HCEC 1CT (cell line): Measurements from ENCODE around the gene LYRM2.

Source experiments
- DNase-seq: peaks from one replicate; pipeline ENCODE4 v3.0.0-alpha.2; 2017

LYRM2 gene

GRCh38 chr6:89553431-89553830 is 85.1 kb downstream of the LYRM2 start:
- no peak for DNase-seq

GRCh38 chr6:89547281-89547680 is 91.3 kb downstream of the LYRM2 start:
- DNase-seq, result no peak

GRCh38 chr6:89542866-89543265 is 95.7 kb downstream of the LYRM2 start:
- DNase-seq, result no peak

GRCh38 chr6:89542081-89542857 is 96.3 kb downstream of the LYRM2 start:
- no peak for DNase-seq

GRCh38 chr6:89539779-89540178 is 98.8 kb downstream of the LYRM2 start:
- DNase-seq, result no peak

- no peak for DNase-seq
These were observed 102.3 kb downstream of the LYRM2 start for GRCh38 chr6:89536231-89536630.

GRCh38 chr6:89530982-89531381 is 107.6 kb downstream of the LYRM2 start:
- DNase-seq, result no peak

- DNase-seq, result no peak
These were observed 109.7 kb downstream of the LYRM2 start for GRCh38 chr6:89528866-89529265.

- DNase-seq, result no peak
These were observed 110.9 kb downstream of the LYRM2 start for GRCh38 chr6:89527634-89528033.

- no peak for DNase-seq
These were observed 112.0 kb downstream of the LYRM2 start for GRCh38 chr6:89526563-89526869.

GRCh38 chr6:89525786-89526562 is 112.6 kb downstream of the LYRM2 start:
- no peak for DNase-seq

- no peak for DNase-seq
These were observed 115.8 kb downstream of the LYRM2 start for GRCh38 chr6:89522778-89523177.

GRCh38 chr6:89520736-89521135 is 117.8 kb downstream of the LYRM2 start:
- DNase-seq, result no peak

GRCh38 chr6:89518352-89519055 is 120.0 kb downstream of the LYRM2 start:
- no peak for DNase-seq
